NCI-H82 (cell line): Measurements from ENCODE around the gene MRPL34.

Experiments
- DNase-seq: peaks from one replicate; lab custom pipeline; 2025; lab: John Stamatoyannopoulos, UW

The MRPL34 gene

GRCh38 chr19:17309965-17310461 lies 4.3 kb downstream of the MRPL34 start:
- no peak for DNase-seq

DNA sequence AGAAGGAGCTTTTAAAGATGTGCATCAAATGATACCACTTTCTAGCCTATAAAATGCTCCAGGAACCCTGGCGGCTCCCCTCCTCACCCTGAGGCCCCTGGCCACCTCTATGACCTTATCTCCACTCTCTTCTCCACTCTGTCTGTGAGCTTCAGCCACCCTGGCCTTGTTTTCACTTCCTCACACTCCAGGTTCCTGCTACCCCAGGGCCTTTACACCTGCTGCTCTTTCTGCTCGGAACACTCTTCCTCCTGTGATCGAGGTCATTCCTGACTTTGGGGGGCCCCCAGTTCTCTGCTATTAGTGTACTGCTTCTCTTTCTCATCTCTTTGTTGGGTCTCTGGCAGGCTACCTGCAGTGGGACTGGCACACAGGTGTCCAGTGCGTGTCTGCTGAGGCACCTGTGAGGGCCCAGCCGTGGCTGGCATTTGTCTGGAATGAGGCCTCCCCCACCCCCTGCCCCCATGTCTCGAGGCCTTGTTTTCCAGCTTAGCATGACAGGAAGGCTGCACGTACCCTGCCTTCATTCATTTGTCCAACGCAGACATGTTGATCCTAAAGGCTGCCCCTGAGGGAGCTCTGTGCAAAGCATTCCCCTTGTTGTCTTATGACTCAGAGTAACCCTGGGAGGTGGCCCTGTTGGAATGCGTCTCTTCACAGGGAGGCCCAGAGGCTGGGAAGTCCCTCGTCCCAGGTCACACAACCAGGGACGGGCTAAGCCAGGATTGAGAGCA lies 6.0 kb downstream of the MRPL34 start:
- no peak for DNase-seq

GRCh38 chr19:17312189-17313113 lies 6.8 kb downstream of the MRPL34 start:
- DNase-seq, result no peak

DNA sequence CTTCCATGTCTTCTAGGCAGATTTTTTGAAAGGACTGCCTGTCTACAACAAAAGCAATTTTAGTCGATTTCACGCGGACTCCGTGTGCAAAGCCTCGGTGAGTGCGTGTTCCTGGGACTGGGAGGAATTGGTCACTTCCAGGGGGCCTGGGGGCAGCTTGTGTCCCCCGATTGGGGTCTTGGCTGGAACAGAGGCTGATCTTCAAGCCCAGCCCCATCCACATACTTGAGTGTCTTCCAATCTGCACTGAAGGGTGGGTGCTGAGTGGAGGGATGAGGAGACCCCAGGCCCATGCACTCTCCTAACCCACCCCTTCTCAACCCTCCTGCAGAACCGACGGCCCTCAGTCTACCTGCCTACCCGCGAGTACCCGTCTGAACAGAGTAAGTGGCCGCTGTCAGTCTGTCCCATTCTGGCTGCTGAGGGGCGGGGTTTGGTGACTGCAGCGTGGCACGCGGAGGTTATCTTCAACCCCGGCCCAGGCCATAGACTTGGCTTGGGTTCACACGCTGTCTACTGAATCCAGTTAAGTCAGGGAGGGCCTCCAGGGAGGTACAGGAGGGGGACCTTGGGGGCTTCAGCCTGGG lies 8.4 kb downstream of the MRPL34 start:
- DNase-seq, result no peak

DNA sequence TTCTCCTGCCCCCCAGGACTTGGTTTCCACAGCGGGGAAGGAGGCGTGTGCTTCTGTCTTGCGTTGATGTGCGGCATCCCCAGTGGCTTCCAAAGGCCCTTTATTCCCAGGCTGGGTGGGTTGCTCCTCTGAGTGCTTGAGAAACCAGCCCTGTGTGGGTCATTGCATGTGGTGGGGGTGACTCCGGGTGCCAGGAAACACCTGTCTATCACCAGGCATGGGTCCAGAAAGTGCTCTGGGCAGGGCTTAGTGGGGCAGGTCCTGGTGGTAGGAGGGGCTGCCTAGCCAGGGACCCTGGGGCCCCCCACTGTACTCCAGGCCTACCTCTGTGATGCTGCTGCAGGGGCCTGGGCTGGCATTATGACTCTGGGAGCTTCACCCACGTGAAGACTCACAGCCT lies 13.3 kb downstream of the MRPL34 start:
- no peak for DNase-seq

- no peak for DNase-seq
Observed at GRCh38 chr19:17319473-17320238, 14.0 kb downstream of the MRPL34 start.

DNA sequence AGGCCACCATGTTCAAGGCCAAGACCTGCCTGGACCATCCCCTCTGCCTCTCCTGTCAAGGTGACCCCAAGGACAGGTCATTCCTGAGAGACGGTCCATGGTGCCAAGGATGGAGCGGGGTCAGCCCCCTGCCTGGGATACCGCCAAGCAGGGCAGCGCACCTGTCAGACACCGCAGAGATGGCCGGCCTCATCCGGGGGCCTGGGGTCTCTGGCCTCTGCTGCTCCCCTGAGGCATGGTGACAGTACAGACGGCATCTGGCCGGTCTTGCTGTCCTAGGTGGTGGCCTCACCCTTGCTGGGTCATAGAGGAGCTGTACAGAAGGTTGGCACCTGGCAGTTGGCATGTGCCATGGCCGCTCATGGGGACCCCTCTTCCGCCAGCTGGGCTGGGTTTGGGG lies 14.8 kb downstream of the MRPL34 start:
- DNase-seq, result no peak

GRCh38 chr19:17321655-17322489 lies 16.2 kb downstream of the MRPL34 start:
- no peak for DNase-seq

GRCh38 chr19:17322854-17323253 lies 17.2 kb downstream of the MRPL34 start:
- no peak for DNase-seq

GRCh38 chr19:17323300-17323963 lies 17.8 kb downstream of the MRPL34 start:
- DNase-seq, result no peak

DNA sequence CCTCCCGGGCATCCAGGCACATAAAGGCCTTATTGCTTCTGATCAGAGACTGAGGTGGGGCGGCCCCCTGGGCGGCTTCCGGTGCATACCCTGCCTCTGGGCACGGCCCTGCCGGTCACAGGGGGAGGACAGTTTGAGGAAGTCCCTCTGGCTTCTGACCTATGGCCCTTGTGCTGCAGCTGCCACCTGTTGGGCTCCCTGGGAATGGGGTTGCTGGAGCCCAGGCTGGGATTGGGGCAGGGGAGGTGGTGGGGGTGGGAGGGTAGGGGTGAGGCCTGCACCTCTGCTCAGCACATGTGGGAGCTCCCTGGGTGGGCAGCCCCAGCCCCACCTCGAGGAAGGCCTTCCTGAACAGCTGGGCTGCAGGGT lies 18.3 kb downstream of the MRPL34 start:
- DNase-seq, result no peak

GRCh38 chr19:17324357-17325114 lies 18.9 kb downstream of the MRPL34 start:
- no peak for DNase-seq

GRCh38 chr19:17325133-17325532 lies 19.5 kb downstream of the MRPL34 start:
- no peak for DNase-seq

DNA sequence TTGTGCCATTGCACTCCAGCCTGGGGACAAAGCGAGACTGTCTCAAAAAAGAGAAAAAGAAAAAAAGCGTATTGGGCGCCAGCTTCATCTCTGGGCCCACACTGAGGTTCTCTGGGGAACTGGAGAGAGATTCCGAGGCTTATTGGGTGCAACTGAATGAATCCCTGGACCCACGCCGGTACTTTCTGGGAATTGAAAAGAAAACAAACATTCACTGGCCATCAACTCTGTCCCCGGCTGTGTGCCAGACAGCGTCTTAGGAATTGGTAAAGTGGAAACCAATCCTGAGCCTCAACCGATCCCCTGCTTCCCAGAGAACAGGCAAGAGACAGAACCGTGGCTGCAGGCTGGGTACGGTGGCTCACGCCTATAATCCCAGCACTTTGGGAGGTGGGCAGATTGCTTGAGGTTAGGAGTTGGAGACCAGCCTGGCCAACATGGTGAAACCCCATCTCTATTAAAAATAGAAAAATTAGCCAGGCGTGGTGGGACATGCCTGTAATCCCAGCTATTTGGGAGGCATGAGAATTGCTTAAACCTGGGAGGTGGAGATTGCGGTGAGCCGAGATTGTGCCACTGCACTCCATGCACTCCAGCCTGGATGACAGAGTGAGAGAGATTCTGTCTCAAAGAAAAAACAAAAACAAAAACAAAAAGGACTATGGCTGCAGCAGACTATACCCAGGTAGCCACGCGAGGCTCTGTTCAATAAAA lies 20.4 kb downstream of the MRPL34 start:
- no peak for DNase-seq

- DNase-seq, result no peak
Observed at GRCh38 chr19:17326595-17326966, 20.9 kb downstream of the MRPL34 start.

- DNase-seq, result no peak
Observed at GRCh38 chr19:17327068-17327653, 21.5 kb downstream of the MRPL34 start.

GRCh38 chr19:17327654-17328516 lies 22.2 kb downstream of the MRPL34 start:
- DNase-seq, result peak; percentile 40
